K562 (cell line): Measurements from ENCODE around the gene ACTN1. TPM values are rescaled to one million over a fixed set of nuclear protein-coding genes. Genes with fewer than 3 reads are reported as not detected.

ENCODE experiments used
- ATAC-seq: fragments of 200-7000 bp; cut with Tn5 transposase; 3 replicates; pipeline ENCODE4 v1.9.1; 2020; ENCODE audit warnings: moderate library complexity
- BruUV-seq: library from RNA; stranded (reverse); fragments of 400-500 nt; replicated peaks from 2 replicates; lab custom pipeline; 2021; lab: Mats Ljungman, UMichigan
- CTCF ChIA-PET: fragments of 300-600 bp; formaldehyde crosslinking; extraction: SDS; loops from one replicate; lab custom pipeline; 2021; ENCODE audit warnings: low intra/inter-chr PET ratio; lab: Yijun Ruan, JAX
- POLR2A ChIA-PET: fragments of 300-600, 350-650 bp; sonication (Branson Sonifier 250); formaldehyde crosslinking; extraction: SDS; loops from one replicate; lab custom pipeline; 2021; ENCODE audit warnings: antibody characterized with exemption, inconsistent platforms; lab: Yijun Ruan, JAX
- DNase-seq, 4 experiments: peaks; one replicate each; pipeline versions ENCODE4 v3.0.0 to v3.0.0-alpha.2; 2011 to 2018; ENCODE audit warnings: low spot score in 3 of 4, mixed read lengths in 3 of 4; ENCODE audit errors: extremely low read depth in 1 of 4
- FAIRE-seq: peaks from 2 replicates; lab custom pipeline; 2011; peaks lifted over from hg19 to GRCh38; lab: Jason Lieb, UNC
- H2AFZ ChIP-seq: 2 replicates; pipeline ENCODE4 v1.6.0; 2011; ENCODE audit warnings: low read depth, low read length, control low read depth, inconsistent platforms
- H3K27ac ChIP-seq: fragments of 200-600 bp; 3 replicates; pipeline ENCODE4 v1.8.0; 2011; ENCODE audit warnings: low read depth, mild to moderate bottlenecking, control low read depth, inconsistent platforms, low read length, moderate library complexity, mixed read lengths; ENCODE audit errors: extremely low read depth
- H3K27me3 ChIP-seq, 2 experiments: fragments of 300-600 bp in 1 of 2; 2 replicates in 1 of 2; 3 replicates in 1 of 2; pipeline versions ENCODE4 v1.6.0 to v1.8.0; 2011; ENCODE audit warnings: inconsistent platforms in 2 of 2, low read length in 2 of 2, mild to moderate bottlenecking in 1 of 2, mixed read lengths in 1 of 2, moderate library complexity in 1 of 2; ENCODE audit not compliant: control insufficient read depth in 2 of 2, insufficient read depth in 2 of 2
- H3K36me3 ChIP-seq: fragments of 300-600 bp; 3 replicates; pipeline ENCODE4 v1.8.0; 2011; ENCODE audit warnings: mild to moderate bottlenecking, low read length, inconsistent platforms; ENCODE audit not compliant: control insufficient read depth, insufficient read depth
- H3K4me1 ChIP-seq, 2 experiments: fragments of 200-600 bp in 1 of 2; replicated peaks in 1 of 2; 2 replicates in 1 of 2; 3 replicates in 1 of 2; pipeline versions ENCODE4 v1.5.1 to v1.8.0; 2011; ENCODE audit warnings: inconsistent platforms in 2 of 2, low read length in 2 of 2, mild to moderate bottlenecking in 1 of 2, mixed read lengths in 1 of 2, moderate library complexity in 1 of 2; ENCODE audit not compliant: control insufficient read depth in 2 of 2, insufficient read depth in 2 of 2
- H3K4me2 ChIP-seq: 2 replicates; pipeline ENCODE4 v1.6.1; 2011; ENCODE audit warnings: low read length, control low read depth, inconsistent platforms, mixed read lengths; ENCODE audit not compliant: insufficient read depth
- H3K4me3 ChIP-seq: fragments of 200-600 bp; sonication (generic), shearing (Covaris generic); 2 replicates; pipeline ENCODE4 v1.5.1; 2016; ENCODE audit warnings: control low read depth, inconsistent platforms
- H3K79me2 ChIP-seq: fragments of 200-600 bp; 3 replicates; pipeline ENCODE4 v1.8.0; 2011; ENCODE audit warnings: low read length, inconsistent platforms; ENCODE audit not compliant: control insufficient read depth, insufficient read depth
- H3K9ac ChIP-seq, 2 experiments: 2 replicates each; pipeline versions ENCODE4 v1.6.0 to v1.6.1; 2011; ENCODE audit warnings: low read depth in 2 of 2, low read length in 2 of 2, control low read depth in 1 of 2, inconsistent platforms in 1 of 2, mild to moderate bottlenecking in 1 of 2, mixed read lengths in 1 of 2; ENCODE audit not compliant: insufficient read depth in 1 of 2
- H3K9me1 ChIP-seq: one replicate; pipeline ENCODE4 v1.6.0; 2011; ENCODE audit warnings: inconsistent platforms, mild to moderate bottlenecking, low read length, moderate library complexity; ENCODE audit not compliant: control insufficient read depth, insufficient read depth
- H3K9me3 ChIP-seq: replicated peaks from 2 replicates; pipeline ENCODE4 v1.5.1; 2011; ENCODE audit warnings: low read depth, low read length, inconsistent platforms; ENCODE audit not compliant: control insufficient read depth, insufficient read depth
- H4K20me1 ChIP-seq: replicated peaks from 2 replicates; pipeline ENCODE4 v1.6.1; 2011; ENCODE audit warnings: low read length, inconsistent platforms, mixed read lengths; ENCODE audit not compliant: control insufficient read depth, insufficient read depth
- CBX3 ChIP-seq, 2 experiments: IDR thresholded peaks; 1 replicate in 1 of 2; 2 replicates in 1 of 2; pipeline ENCODE4 v1.6.1; 2012; ENCODE audit warnings: inconsistent platforms in 2 of 2, low read length in 2 of 2, borderline replicate concordance in 1 of 2, control low read depth in 1 of 2
- ETS1 ChIP-seq: conservative IDR thresholded peaks from 2 replicates; pipeline ENCODE4 v1.6.1; 2011; ENCODE audit warnings: low read depth, mild to moderate bottlenecking, low read length; ENCODE audit not compliant: control insufficient read depth
- FOXM1 ChIP-seq, 2 experiments: fragments of 450-650 bp in 1 of 2; sonication (generic) in 1 of 2; formaldehyde crosslinking in 1 of 2; IDR thresholded peaks; 2 replicates each; pipeline versions ENCODE4 v1.6.1 to v1.9.0; 2017 to 2022; ENCODE audit warnings: low read depth in 2 of 2, mild to moderate bottlenecking in 2 of 2, missing genetic modification reagents in 1 of 2, moderate library complexity in 1 of 2
- KDM1A ChIP-seq, 2 experiments: fragments of 450-650 bp; IDR thresholded peaks; 2 replicates each; pipeline ENCODE4 v1.6.1; 2016; ENCODE audit warnings: mild to moderate bottlenecking in 2 of 2
- MTA3 ChIP-seq: fragments of 450-650 bp; formaldehyde crosslinking; IDR thresholded peaks from 2 replicates; pipeline ENCODE4 v1.6.1; 2017; ENCODE audit warnings: mild to moderate bottlenecking, borderline replicate concordance
- RAD51 ChIP-seq: fragments of 450-650 bp; IDR thresholded peaks from 2 replicates; pipeline ENCODE4 v1.7.1; 2016; ENCODE audit warnings: low read depth, mild to moderate bottlenecking, borderline replicate concordance
- WGBS: fragments of 100-300 bp; shearing (Covaris generic); methylation state at CpG from one replicate; pipeline ENCODE4 v1.1.6; 2016; ENCODE audit warnings: low coverage, mixed read lengths; ENCODE audit not compliant: insufficient coverage; ENCODE audit errors: missing lambda C conversion rate; 5-methylcytosine and 5-hydroxymethylcytosine counted together
- in situ Hi-C: fragments of 300-500 bp; cut with MboI; formaldehyde crosslinking; loops from 4 replicates; pipeline ENCODE4 v1.15.0; 2018; ENCODE audit warnings: inconsistent platforms, mixed read lengths
- intact Hi-C: fragments of 100-400 bp; cut with micrococcal nuclease; formaldehyde crosslinking; loops from 2 replicates; pipeline ENCODE4 v1.14.2; 2022
- polyA plus RNA-seq, 8 experiments: library from polyadenylated mRNA; depleted of rRNA in 4 of 8; stranded (reverse) in 5 of 8; unstranded in 3 of 8; fragments of >200 nt; fragmentation: Nextera tagmentation in 2 of 8; fragmentation: Illumina TruSeq in 1 of 8; extraction: Ambion mirVana in 2 of 8; extraction: Trizol in 1 of 8; gene quantifications; 2 replicates each; pipeline versions ENCODE4 v1.2.1 to v1.2.3, GENCODE V29; 2011 to 2014; ENCODE audit warnings: inconsistent platforms in 1 of 8, missing spikeins in 1 of 8
- total RNA-seq, 7 experiments: library from RNA; depleted of rRNA in 6 of 7; stranded (reverse); fragments of >200 nt in 6 of 7; fragmentation: Illumina TruSeq in 2 of 7; extraction: Trizol in 2 of 7; gene quantifications; 2 replicates each; pipeline versions ENCODE4 v1.2.1 to v1.2.3, GENCODE V29; 2011 to 2021; ENCODE audit warnings: low replicate concordance in 1 of 7
- TF ChIP-seq, protein P1 (sequence below), 2 experiments: fragments of 450-650 bp in 1 of 2; IDR thresholded peaks; 2 replicates each; pipeline ENCODE4 v1.6.1; 2011 to 2017; ENCODE audit warnings: low read depth in 2 of 2, antibody characterized with exemption in 1 of 2, borderline replicate concordance in 1 of 2, low read length in 1 of 2, mild to moderate bottlenecking in 1 of 2, mixed read lengths in 1 of 2; ENCODE audit not compliant: control insufficient read depth in 1 of 2

Gene ACTN1
- total and polyA plus RNA-seq, 9 of the 15 experiments (the other 6 are each of a cell fraction or from before 2014, with no cell fraction given) = 2.2 to 67.7 (median 34.5) TPM

DNA sequence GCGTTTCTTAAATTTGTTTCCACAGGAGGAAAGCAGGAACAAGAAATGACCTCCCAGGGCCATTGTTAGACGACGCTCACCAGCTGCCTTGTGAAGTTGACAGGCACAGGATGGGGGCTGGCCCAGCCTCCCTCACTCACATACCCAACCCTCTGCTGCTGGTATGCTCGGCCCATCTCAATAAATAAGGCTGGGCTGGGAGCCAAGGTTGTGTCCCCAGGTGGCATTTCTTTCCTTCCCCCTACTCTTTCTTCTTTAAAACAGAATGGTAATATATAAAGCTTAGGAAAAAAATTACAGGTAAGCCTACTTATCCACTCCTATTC, 93.0 kb downstream of the ACTN1 start:
- 86% methylated on average over 4 of the region's 4 CpGs for WGBS
- Histone ChIP-seq H3K9ac (no peak overlapping the region), H3K4me3 (no peak overlapping the region), H3K27me3 (no peaks in the 10 kb centered on the region), H2AFZ (no peak overlapping the region), H3K27ac (no peak overlapping the region), H3K4me1 (no peaks in the 10 kb centered on the region; a peak in 1 of 5 replicates), H3K9me3 (no peaks in the 10 kb centered on the region), H3K79me2 (no peaks in the 10 kb centered on the region), H3K36me3 (peaks cover 48% of the 10 kb centered on the region; the same call in 2 of the 3 replicates), H4K20me1 (no peaks in the 10 kb centered on the region), H3K9me1 (no peaks in the 10 kb centered on the region), H3K4me2 (no peak overlapping the region)
- ChIA-PET POLR2A (no interaction called here), CTCF (no interaction called here)
- FAIRE-seq = no peak
- TF ChIP-seq MTA3 (no peak), CBX3 (IDR thresholded peaks at IDR 0.05; ENCODE audit: borderline replicate concordance in 1 of 2, low read length in 2 of 2) (no peak), KDM1A (IDR thresholded peaks at IDR 0.05) (no peak), RAD51 (no peak), FOXM1 (IDR thresholded peaks at IDR 0.05; ENCODE audit: low read depth) (no peak), FOXM1 (CRISPR knock-in tag; IDR thresholded peaks at IDR 0.05; ENCODE audit: low read depth) (no peak), ETS1 (no peak)
- TF ChIP-seq, protein P1, sequence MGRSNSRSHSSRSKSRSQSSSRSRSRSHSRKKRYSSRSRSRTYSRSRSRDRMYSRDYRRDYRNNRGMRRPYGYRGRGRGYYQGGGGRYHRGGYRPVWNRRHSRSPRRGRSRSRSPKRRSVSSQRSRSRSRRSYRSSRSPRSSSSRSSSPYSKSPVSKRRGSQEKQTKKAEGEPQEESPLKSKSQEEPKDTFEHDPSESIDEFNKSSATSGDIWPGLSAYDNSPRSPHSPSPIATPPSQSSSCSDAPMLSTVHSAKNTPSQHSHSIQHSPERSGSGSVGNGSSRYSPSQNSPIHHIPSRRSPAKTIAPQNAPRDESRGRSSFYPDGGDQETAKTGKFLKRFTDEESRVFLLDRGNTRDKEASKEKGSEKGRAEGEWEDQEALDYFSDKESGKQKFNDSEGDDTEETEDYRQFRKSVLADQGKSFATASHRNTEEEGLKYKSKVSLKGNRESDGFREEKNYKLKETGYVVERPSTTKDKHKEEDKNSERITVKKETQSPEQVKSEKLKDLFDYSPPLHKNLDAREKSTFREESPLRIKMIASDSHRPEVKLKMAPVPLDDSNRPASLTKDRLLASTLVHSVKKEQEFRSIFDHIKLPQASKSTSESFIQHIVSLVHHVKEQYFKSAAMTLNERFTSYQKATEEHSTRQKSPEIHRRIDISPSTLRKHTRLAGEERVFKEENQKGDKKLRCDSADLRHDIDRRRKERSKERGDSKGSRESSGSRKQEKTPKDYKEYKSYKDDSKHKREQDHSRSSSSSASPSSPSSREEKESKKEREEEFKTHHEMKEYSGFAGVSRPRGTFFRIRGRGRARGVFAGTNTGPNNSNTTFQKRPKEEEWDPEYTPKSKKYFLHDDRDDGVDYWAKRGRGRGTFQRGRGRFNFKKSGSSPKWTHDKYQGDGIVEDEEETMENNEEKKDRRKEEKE (IDR thresholded peaks at IDR 0.05; ENCODE audit: borderline replicate concordance in 1 of 2, control insufficient read depth in 1 of 2, low read depth in 2 of 2, low read length in 1 of 2) = no peak
- in situ Hi-C loops (no loop called here), intact Hi-C loops (no loop called here)
- no peak for DNase-seq
- no peak for ATAC-seq
- no TSS peak for BruUV-seq
